Lower lobe of right lung (tissue), 2 donors: ENCODE results near the gene PLAAT3. TPM values are rescaled to one million over a fixed set of nuclear protein-coding genes. Genes with fewer than 3 reads are reported as not detected.

ENCODE experiments used
- ATAC-seq, 2 donors: fragments of 200-7000 bp; cut with Tn5 transposase; one replicate each; pipeline ENCODE4 v1.9.1; 2020 to 2022; ENCODE audit warnings: mild to moderate bottlenecking in 2 of 2, moderate library complexity in 2 of 2
- DNase-seq: peaks from one replicate; pipeline ENCODE4 v3.0.0-alpha.2; 2020
- H3K27ac ChIP-seq: fragments of 200-600 bp; one replicate; pipeline ENCODE4 v1.8.0; 2022
- H3K27me3 ChIP-seq: fragments of 200-600 bp; one replicate; pipeline ENCODE4 v1.8.0; 2022; ENCODE audit warnings: low read depth
- H3K36me3 ChIP-seq: fragments of 200-600 bp; one replicate; pipeline ENCODE4 v1.8.0; 2022; ENCODE audit warnings: mild to moderate bottlenecking
- H3K4me1 ChIP-seq: fragments of 200-600 bp; one replicate; pipeline ENCODE4 v1.8.0; 2022
- H3K4me3 ChIP-seq: fragments of 200-600 bp; one replicate; pipeline ENCODE4 v1.8.0; 2022; ENCODE audit warnings: mild to moderate bottlenecking
- H3K9me3 ChIP-seq: fragments of 200-600 bp; one replicate; pipeline ENCODE4 v1.8.0; 2022
- intact Hi-C: fragments of 100-400 bp; cut with DNase I; formaldehyde crosslinking; loops from one replicate; pipeline ENCODE4 v1.11.0; 2022
- total RNA-seq: library from RNA; stranded (reverse); fragmentation: NEBNext Ultra II Directional; extraction: Animal tissue kit (Norgen Biotek cat#: 25700); gene quantifications from one replicate; pipeline ENCODE4 v1.2.1, GENCODE V29; 2021
- TF ChIP-seq, protein P1 (sequence below): fragments of 200-600 bp; IDR thresholded peaks from one replicate; pipeline ENCODE4 v1.8.0; 2022; ENCODE audit warnings: antibody characterized with exemption, mild to moderate bottlenecking
- donor health status: DM: no; HTN: yes; CAD: no; lungs with severe emphysema.

The PLAAT3 gene
- total RNA-seq, 1 donor from 2014 or later: 81.9 TPM

DNA sequence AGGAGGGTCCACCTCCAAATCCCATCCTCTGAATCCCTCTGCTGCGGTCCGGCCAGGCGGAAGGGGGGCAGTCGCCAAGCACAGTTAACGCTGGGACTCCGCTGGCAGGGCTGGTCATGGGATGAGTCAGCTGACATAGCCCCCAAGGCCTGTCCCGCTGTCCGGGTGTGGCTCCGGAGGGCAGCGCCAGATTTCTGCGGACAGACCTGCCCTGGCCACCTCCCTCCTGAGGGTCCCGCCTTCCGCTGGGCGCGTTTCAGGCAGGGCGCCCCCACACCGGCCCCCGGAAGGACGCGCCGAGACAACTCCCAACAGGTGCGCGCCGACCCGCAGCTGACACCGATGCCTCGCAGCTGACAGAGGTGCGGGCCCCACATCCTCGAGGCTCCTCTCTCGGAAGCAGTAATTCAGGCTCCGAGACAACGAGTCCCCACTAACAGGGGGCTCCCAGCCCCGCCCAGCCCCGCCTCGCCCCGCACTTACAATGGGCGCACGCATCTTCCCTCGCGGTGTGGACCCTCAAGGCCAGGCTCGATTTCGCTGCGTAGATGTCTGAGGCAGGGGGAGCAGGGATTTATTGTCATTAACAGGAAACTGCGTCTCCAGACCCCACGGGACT lies 607 bp downstream of the PLAAT3 start:
- H3K9me3 ChIP-seq: no peaks in the 10 kb centered on the region
- intact Hi-C loops: no loop called here
- H3K4me1 ChIP-seq: peaks cover 45% of the 10 kb centered on the region
- H3K36me3 ChIP-seq: no peaks in the 10 kb centered on the region
- DNase-seq (peak; percentile 70), ATAC-seq (peak; percentile 73 to 78)
- H3K27ac ChIP-seq: peak overlapping the region; percentile 91
- TF ChIP-seq, protein P1, sequence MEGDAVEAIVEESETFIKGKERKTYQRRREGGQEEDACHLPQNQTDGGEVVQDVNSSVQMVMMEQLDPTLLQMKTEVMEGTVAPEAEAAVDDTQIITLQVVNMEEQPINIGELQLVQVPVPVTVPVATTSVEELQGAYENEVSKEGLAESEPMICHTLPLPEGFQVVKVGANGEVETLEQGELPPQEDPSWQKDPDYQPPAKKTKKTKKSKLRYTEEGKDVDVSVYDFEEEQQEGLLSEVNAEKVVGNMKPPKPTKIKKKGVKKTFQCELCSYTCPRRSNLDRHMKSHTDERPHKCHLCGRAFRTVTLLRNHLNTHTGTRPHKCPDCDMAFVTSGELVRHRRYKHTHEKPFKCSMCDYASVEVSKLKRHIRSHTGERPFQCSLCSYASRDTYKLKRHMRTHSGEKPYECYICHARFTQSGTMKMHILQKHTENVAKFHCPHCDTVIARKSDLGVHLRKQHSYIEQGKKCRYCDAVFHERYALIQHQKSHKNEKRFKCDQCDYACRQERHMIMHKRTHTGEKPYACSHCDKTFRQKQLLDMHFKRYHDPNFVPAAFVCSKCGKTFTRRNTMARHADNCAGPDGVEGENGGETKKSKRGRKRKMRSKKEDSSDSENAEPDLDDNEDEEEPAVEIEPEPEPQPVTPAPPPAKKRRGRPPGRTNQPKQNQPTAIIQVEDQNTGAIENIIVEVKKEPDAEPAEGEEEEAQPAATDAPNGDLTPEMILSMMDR: no peak
- H3K4me3 ChIP-seq: peak overlapping the region; percentile 87
- no peaks in the 10 kb centered on the region for H3K27me3 ChIP-seq

DNA sequence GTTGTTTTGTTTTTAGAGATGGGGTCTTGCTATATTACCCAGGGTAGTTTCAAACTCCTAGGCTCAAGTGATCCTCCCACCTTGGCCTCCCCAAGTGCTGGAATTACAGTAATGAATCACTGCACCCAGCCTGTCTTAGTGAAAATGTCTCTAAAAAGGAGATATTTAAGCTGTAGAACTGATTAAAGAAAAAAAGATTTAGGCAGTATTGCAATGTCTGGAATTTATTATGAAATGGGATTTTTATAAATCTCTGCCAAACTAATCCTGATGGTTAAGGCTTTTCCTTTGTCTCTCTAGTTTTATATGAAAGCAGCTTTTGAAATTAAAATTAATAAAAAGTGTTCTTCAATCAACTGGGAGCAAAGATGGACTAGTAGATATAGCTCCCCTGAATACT lies 2.1 kb downstream of the PLAAT3 start:
- no peak for DNase-seq
- TF ChIP-seq, protein P1: no peak
- no peak overlapping the region for H3K4me3 ChIP-seq
- H3K9me3 ChIP-seq: no peaks in the 10 kb centered on the region
- ATAC-seq: no peak
- H3K27ac ChIP-seq: no peak overlapping the region
- H3K4me1 ChIP-seq: peaks cover 50% of the 10 kb centered on the region
- H3K27me3 ChIP-seq: no peaks in the 10 kb centered on the region
- intact Hi-C loops: no loop called here
- peaks cover under 1% of the 10 kb centered on the region for H3K36me3 ChIP-seq

DNA sequence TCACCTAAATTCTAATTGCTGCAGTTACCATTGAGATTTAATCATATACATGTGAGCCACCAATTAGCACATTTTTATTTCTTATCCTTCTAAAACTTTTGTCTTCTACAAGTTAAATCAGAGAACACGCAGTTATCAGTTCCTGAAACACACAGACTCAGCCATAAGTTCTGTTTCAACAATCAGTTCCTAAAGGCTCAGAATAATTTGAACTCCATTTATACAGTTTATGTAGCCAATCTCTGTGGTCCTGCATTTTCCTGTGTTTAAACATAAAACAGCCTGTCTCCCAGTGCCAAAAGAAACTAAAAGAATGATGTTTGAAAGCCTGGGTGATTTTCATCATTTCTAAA lies 2.9 kb downstream of the PLAAT3 start:
- no peak overlapping the region for H3K4me3 ChIP-seq
- peaks cover 7% of the 10 kb centered on the region for H3K36me3 ChIP-seq
- no peaks in the 10 kb centered on the region for H3K9me3 ChIP-seq
- H3K27ac ChIP-seq: peak overlapping the region; percentile 41
- DNase-seq (no peak), ATAC-seq (no peak)
- TF ChIP-seq, protein P1: no peak
- peaks cover 50% of the 10 kb centered on the region for H3K4me1 ChIP-seq
- intact Hi-C loops: no loop called here
- no peaks in the 10 kb centered on the region for H3K27me3 ChIP-seq

DNA sequence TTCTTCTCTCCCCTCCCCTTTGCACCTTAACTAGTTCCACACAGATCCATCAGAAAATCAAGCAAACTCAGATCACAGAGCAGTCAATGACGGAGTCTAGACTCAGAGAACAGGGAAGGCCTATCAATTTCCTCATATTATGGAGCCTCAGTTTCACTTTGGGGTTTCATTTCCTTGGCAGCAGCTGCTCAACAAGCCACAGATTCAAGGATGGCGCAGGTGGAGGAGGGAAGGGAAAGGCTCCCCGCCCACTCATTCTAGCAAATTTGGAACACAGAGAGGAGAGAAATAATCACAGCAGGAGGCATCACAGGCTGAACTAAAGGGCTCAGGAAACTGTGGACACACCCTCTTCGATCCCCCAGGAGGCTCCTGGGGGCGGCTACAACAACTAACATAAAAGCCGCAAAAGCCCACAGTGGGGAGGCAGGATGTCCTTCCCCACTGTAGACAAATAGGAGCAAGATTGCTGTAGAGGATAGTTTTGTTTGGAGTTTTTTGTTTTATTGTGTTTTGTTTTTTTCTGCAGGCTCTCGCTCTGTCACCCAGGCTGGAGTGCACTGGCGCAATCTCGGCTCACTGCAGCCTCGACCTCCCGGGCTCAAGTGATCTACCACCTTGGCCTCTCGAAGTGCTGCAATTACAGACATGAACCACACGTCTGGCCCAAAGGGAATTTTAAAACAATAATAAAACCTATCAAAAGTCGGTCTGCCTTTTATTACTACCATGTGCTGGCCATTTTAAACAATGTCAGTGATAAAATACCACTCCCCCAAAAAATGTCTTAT lies 3.4 kb downstream of the PLAAT3 start:
- H3K27me3 ChIP-seq: no peaks in the 10 kb centered on the region
- intact Hi-C loops: no loop called here
- DNase-seq (no peak), ATAC-seq (no peak)
- TF ChIP-seq, protein P1: no peak
- H3K4me1 ChIP-seq: peaks cover 50% of the 10 kb centered on the region
- H3K27ac ChIP-seq: peak overlapping the region; percentile 41
- H3K4me3 ChIP-seq: peak overlapping the region; percentile 14
- H3K9me3 ChIP-seq: no peaks in the 10 kb centered on the region
- peaks cover 7% of the 10 kb centered on the region for H3K36me3 ChIP-seq

DNA sequence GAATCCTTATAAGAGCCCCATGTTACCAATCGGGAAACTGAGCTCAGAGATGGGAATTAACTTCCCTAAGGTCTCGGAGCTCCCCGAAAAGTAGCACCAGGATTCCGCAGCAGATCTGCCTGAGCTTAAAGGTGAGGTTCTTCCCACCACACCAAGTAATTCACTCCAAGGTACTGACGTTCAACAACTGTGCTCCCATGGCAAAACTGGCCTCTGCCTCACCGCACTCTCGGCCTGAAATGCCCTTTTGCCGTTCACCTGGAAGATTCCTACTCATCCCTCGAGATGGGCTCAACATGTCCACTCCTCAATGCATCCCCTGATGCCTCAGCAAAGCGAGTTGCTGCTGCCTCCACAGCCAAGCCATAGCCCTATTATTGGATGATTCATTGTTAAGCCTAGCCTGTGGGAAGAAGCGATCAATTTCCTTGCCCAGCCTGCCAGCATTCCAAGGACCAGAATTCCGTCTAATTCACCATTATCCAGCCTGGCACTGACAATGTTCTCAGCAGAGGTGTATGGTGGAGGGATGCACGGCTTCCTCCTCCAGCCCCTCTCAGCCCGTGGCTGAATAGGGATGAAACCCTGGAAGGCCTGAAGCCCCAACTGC lies 4.2 kb downstream of the PLAAT3 start:
- peaks cover 50% of the 10 kb centered on the region for H3K4me1 ChIP-seq
- no peak for DNase-seq

More for the DNA sequence above, 4.2 kb downstream of the PLAAT3 start:
- Histone ChIP-seq H3K27ac (peak overlapping the region; percentile 41), H3K4me3 (no peak overlapping the region), H3K36me3 (peaks cover 7% of the 10 kb centered on the region), H3K27me3 (no peaks in the 10 kb centered on the region), H3K9me3 (no peaks in the 10 kb centered on the region)
- no peak for ATAC-seq
- intact Hi-C loops: no loop called here
- TF ChIP-seq, protein P1: no peak
